Cardiac muscle cell (in vitro differentiated cells and primary cell): Measurements from ENCODE around the gene EID3. TPM values are rescaled to one million over a fixed set of nuclear protein-coding genes. Genes with fewer than 3 reads are reported as not detected.

Experiments used
- DNase-seq, 2 donors: peaks; one replicate each; pipeline versions ENCODE4 v3.0.0 to v3.0.0-alpha.2; 2010 to 2017; ENCODE audit warnings: low read depth in 1 of 2, low spot score in 1 of 2
- H3K27ac ChIP-seq: fragments of 200-600 bp; sonication (generic); 2 replicates; pipeline ENCODE4 v1.5.1; 2016
- H3K27me3 ChIP-seq: fragments of 200-600 bp; sonication (generic); 2 replicates; pipeline ENCODE4 v1.6.0; 2016; ENCODE audit warnings: control low read depth
- H3K36me3 ChIP-seq: fragments of 200-600 bp; sonication (generic); 2 replicates; pipeline ENCODE4 v1.5.1; 2016; ENCODE audit warnings: control low read depth
- H3K4me1 ChIP-seq: fragments of 200-600 bp; sonication (generic); 2 replicates; pipeline ENCODE4 v1.8.1; 2017; ENCODE audit warnings: low read depth, mild to moderate bottlenecking, mixed run types
- H3K4me3 ChIP-seq: fragments of 200-600 bp; sonication (generic); 2 replicates; pipeline ENCODE4 v1.5.1; 2016; ENCODE audit warnings: mild to moderate bottlenecking
- H3K9me3 ChIP-seq: fragments of 200-600 bp; sonication (generic); 2 replicates; pipeline ENCODE4 v1.5.1; 2017; ENCODE audit warnings: low read depth, mild to moderate bottlenecking, control low read depth
- CTCF ChIP-seq: IDR thresholded peaks from 2 replicates; pipeline ENCODE4 v1.5.1; 2012; ENCODE audit warnings: low read depth, mild to moderate bottlenecking, low read length
- polyA plus RNA-seq: library from polyadenylated mRNA; unstranded; fragments of >200 nt; fragmentation: Nextera tagmentation; extraction: Ambion mirVana; gene quantifications from 2 replicates; pipeline ENCODE4 v1.2.1, GENCODE V29; 2016
- total RNA-seq: library from RNA; depleted of rRNA; stranded (reverse); fragments of >200 nt; gene quantifications from 2 replicates; pipeline ENCODE4 v1.2.3, GENCODE V29; 2016

EID3 gene
- total and polyA plus RNA-seq, 2 experiments from 2014 or later: 3.0 to 3.3 TPM

GRCh38 chr12:104310751-104311633 is 7.5 kb downstream of the EID3 start:
- Histone ChIP-seq H3K4me1 (no peaks in the 10 kb centered on the region), H3K9me3 (no peaks in the 10 kb centered on the region), H3K4me3 (no peak overlapping the region), H3K27ac (no peak overlapping the region), H3K36me3 (peaks cover 41% of the 10 kb centered on the region), H3K27me3 (no peaks in the 10 kb centered on the region)
- TF ChIP-seq CTCF: no peak
- DNase-seq: no peak

- H3K4me3 ChIP-seq: no peak overlapping the region
- H3K36me3 ChIP-seq: peaks cover 52% of the 10 kb centered on the region
- DNase-seq: no peak
These were observed 8.7 kb downstream of the EID3 start for GRCh38 chr12:104312202-104312601.

GRCh38 chr12:104312654-104313053 is 9.1 kb downstream of the EID3 start:
- no peak overlapping the region for H3K27ac ChIP-seq
- H3K4me1 ChIP-seq: no peaks in the 10 kb centered on the region
- no peak overlapping the region for H3K4me3 ChIP-seq
- H3K27me3 ChIP-seq: no peaks in the 10 kb centered on the region
- H3K36me3 ChIP-seq: peaks cover 52% of the 10 kb centered on the region
- DNase-seq: no peak
- no peak for TF ChIP-seq CTCF
- no peaks in the 10 kb centered on the region for H3K9me3 ChIP-seq

More at GRCh38 chr12:104312202-104312601, 8.7 kb downstream of the EID3 start:
- TF ChIP-seq CTCF: no peak
- Histone ChIP-seq H3K4me1 (no peaks in the 10 kb centered on the region), H3K9me3 (no peaks in the 10 kb centered on the region), H3K27ac (no peak overlapping the region), H3K27me3 (no peaks in the 10 kb centered on the region)

GRCh38 chr12:104313568-104314241 is 10.2 kb downstream of the EID3 start:
- no peaks in the 10 kb centered on the region for H3K4me1 ChIP-seq
- TF ChIP-seq CTCF: no peak
- peaks cover 52% of the 10 kb centered on the region for H3K36me3 ChIP-seq

GRCh38 chr12:104314242-104314614 is 10.7 kb downstream of the EID3 start:
- Histone ChIP-seq H3K27ac (no peak overlapping the region), H3K4me1 (no peaks in the 10 kb centered on the region), H3K9me3 (no peaks in the 10 kb centered on the region), H3K27me3 (no peaks in the 10 kb centered on the region), H3K36me3 (peaks cover 55% of the 10 kb centered on the region), H3K4me3 (no peak overlapping the region)
- TF ChIP-seq CTCF: no peak
- no peak for DNase-seq

More at GRCh38 chr12:104313568-104314241, 10.2 kb downstream of the EID3 start:
- no peak overlapping the region for H3K4me3 ChIP-seq
- no peak for DNase-seq
- no peak overlapping the region for H3K27ac ChIP-seq
- H3K9me3 ChIP-seq: no peaks in the 10 kb centered on the region
- H3K27me3 ChIP-seq: no peaks in the 10 kb centered on the region
